ENCODE data around the gene PRR7. TPM values are rescaled to one million over a fixed set of nuclear protein-coding genes. Genes with fewer than 3 reads are reported as not detected.
"Not testable (repeated sequence)": the region's sequence is repeated elsewhere in the genome, so short reads cannot be mapped to it uniquely, and the experiment has no call there.

The PRR7 gene
- total and polyA plus RNA-seq, 9 donors, result 0.51 to 11.4 (median 2.0) TPM; not detected in 1

- Histone ChIP-seq H3K4me1 (ENCODE audit: insufficient read depth) (no peaks in the 10 kb centered on the region), H3K27me3 (no peaks in the 10 kb centered on the region), H3K27ac (no peak overlapping the region), H3K36me3 (no peaks in the 10 kb centered on the region), H3K4me3 (no peak overlapping the region), H3K9me3 (no peaks in the 10 kb centered on the region)
- TF ChIP-seq POLR2A (IDR thresholded peaks at IDR 0.05) (no peak), EP300 (IDR thresholded peaks at IDR 0.05) (no peak), CTCF (IDR thresholded peaks at IDR 0.05) (no peak)
- intact Hi-C loops (cut with DNase I), result no loop called here
- WGBS, 3 donors, result 76 to 89% (median 88%) methylated on average over 3 of the region's 3 CpGs
- no peak for DNase-seq
These were observed 36.0 kb upstream of the PRR7 start for GRCh38 chr5:177410575-177410974.

- no peak for DNase-seq
- 78 to 85% (median 81%) methylated on average over 8 of the region's 8 CpGs for WGBS, 3 donors
- Histone ChIP-seq H3K4me1 (ENCODE audit: insufficient read depth) (no peaks in the 10 kb centered on the region), H3K9me3 (no peaks in the 10 kb centered on the region), H3K27ac (no peak overlapping the region), H3K4me3 (no peak overlapping the region), H3K36me3 (no peaks in the 10 kb centered on the region), H3K27me3 (no peaks in the 10 kb centered on the region)
- intact Hi-C loops (cut with DNase I), result no loop called here
- TF ChIP-seq POLR2A (IDR thresholded peaks at IDR 0.05) (no peak), CTCF (IDR thresholded peaks at IDR 0.05) (no peak), EP300 (IDR thresholded peaks at IDR 0.05) (no peak)
These were observed 33.9 kb upstream of the PRR7 start for GRCh38 chr5:177412603-177413233.

GRCh38 chr5:177414481-177414880, 32.1 kb upstream of the PRR7 start:
- no peaks in the 10 kb centered on the region for H3K9me3 ChIP-seq
- intact Hi-C loops (cut with DNase I), result no loop called here
- no peak overlapping the region for H3K27ac ChIP-seq
- no peak for DNase-seq
- H3K36me3 ChIP-seq, result no peaks in the 10 kb centered on the region
- 72 to 80% (median 77%) methylated on average over 3 of the region's 3 CpGs for WGBS, 3 donors
- H3K27me3 ChIP-seq, result no peaks in the 10 kb centered on the region
- no peaks in the 10 kb centered on the region for H3K4me1 ChIP-seq (ENCODE audit: insufficient read depth)
- no peak overlapping the region for H3K4me3 ChIP-seq
- TF ChIP-seq EP300 (IDR thresholded peaks at IDR 0.05) (no peak), CTCF (IDR thresholded peaks at IDR 0.05) (no peak), POLR2A (IDR thresholded peaks at IDR 0.05) (no peak)

- H3K36me3 ChIP-seq; H3K4me1 ChIP-seq (ENCODE audit: insufficient read depth); H3K4me3 ChIP-seq; DNase-seq; H3K9me3 ChIP-seq; H3K27ac ChIP-seq; H3K27me3 ChIP-seq: not testable (repeated sequence)
- 88 to 92% (median 90%) methylated on average over 6 of the region's 6 CpGs for WGBS, 3 donors
- intact Hi-C loops (cut with DNase I), result loop anchor here in 1 of 4 donors (5.0 kb wide), 1 partner anchor 35 kb away; no protein-coding TSS in a partner anchor
These were observed 29.5 kb upstream of the PRR7 start for GRCh38 chr5:177417081-177417480.

- no peaks in the 10 kb centered on the region for H3K36me3 ChIP-seq
- DNase-seq, result no peak
- no peaks in the 10 kb centered on the region for H3K27me3 ChIP-seq
- intact Hi-C loops (cut with DNase I), result loop anchor here in 1 of 4 donors (5.0 kb wide), 1 partner anchor 33 kb away; no protein-coding TSS in a partner anchor
- no peak for TF ChIP-seq POLR2A (IDR thresholded peaks at IDR 0.05)
- no peak for TF ChIP-seq EP300 (IDR thresholded peaks at IDR 0.05)
- TF ChIP-seq CTCF (IDR thresholded peaks at IDR 0.05), result no peak
- no peaks in the 10 kb centered on the region for H3K4me1 ChIP-seq (ENCODE audit: insufficient read depth)
- no peaks in the 10 kb centered on the region for H3K9me3 ChIP-seq
- H3K4me3 ChIP-seq, result no peak overlapping the region
- no peak overlapping the region for H3K27ac ChIP-seq
- 74 to 80% (median 76%) methylated on average over 3 of the region's 3 CpGs for WGBS, 3 donors
These were observed 27.6 kb upstream of the PRR7 start for GRCh38 chr5:177419046-177419445.

- H3K4me3 ChIP-seq; H3K36me3 ChIP-seq; H3K27ac ChIP-seq; DNase-seq; H3K4me1 ChIP-seq (ENCODE audit: insufficient read depth); H3K9me3 ChIP-seq; H3K27me3 ChIP-seq; intact Hi-C loops (cut with DNase I): not testable (repeated sequence)
- WGBS, 3 donors, result 71 to 83% (median 80%) methylated on average over 7 of the region's 7 CpGs
These were observed 26.1 kb upstream of the PRR7 start for GRCh38 chr5:177420472-177420871.
